ENCODE data around the gene CEACAM3.
A peak's percentile ranks its signal among the peaks of the same experiment; 100 is the strongest.

- TF ChIP-seq CTCF (IDR thresholded peaks at IDR 0.05): peak; percentile 66 to 88 (median 81)
- TF ChIP-seq POLR2A (IDR thresholded peaks at IDR 0.05): no peak
Measured at GRCh38 chr19:41785653-41786052, 10.7 kb upstream of the CEACAM3 start.

Measured in esophagus squamous epithelium (tissue), 4 donors.